ENCODE results near the gene HS3ST4. TPM values are rescaled to one million over a fixed set of nuclear protein-coding genes. Genes with fewer than 3 reads are reported as not detected.

Gene HS3ST4
- total and polyA plus RNA-seq, 2 experiments from 2014 or later, result 0.44 to 2.1 TPM

GRCh38 chr16:25931473-25932035 is 239.8 kb downstream of the HS3ST4 start (continued):
- TF ChIP-seq ZNF462 (CRISPR knock-in tag; IDR thresholded peaks at IDR 0.05) (no peak), CREB1 (CRISPR knock-in tag; IDR thresholded peaks at IDR 0.05; ENCODE audit: low read depth) (no peak), STAT1 (IDR thresholded peaks at IDR 0.05; ENCODE audit: unreplicated experiment) (no peak), REST (IDR thresholded peaks at IDR 0.05; ENCODE audit: unreplicated experiment) (no peak)
